ENCODE measurements around the gene MTHFD2L. TPM values are rescaled to one million over a fixed set of nuclear protein-coding genes. Genes with fewer than 3 reads are reported as not detected.

MTHFD2L gene
- total and polyA plus RNA-seq, 9 donors = 5.8 to 19.3 (median 13.5) TPM

- WGBS, 3 donors = 75 to 83% (median 76%) methylated on average over 6 of the region's 6 CpGs
- intact Hi-C loops (cut with DNase I) = no loop called here
- no peaks in the 10 kb centered on the region for H3K27me3 ChIP-seq
- H3K4me1 ChIP-seq (ENCODE audit: insufficient read depth) = no peaks in the 10 kb centered on the region
- H3K9me3 ChIP-seq = no peaks in the 10 kb centered on the region
- no peak for DNase-seq
- H3K4me3 ChIP-seq = no peak overlapping the region
- TF ChIP-seq CTCF (IDR thresholded peaks at IDR 0.05) = no peak
- TF ChIP-seq POLR2A (IDR thresholded peaks at IDR 0.05) = no peak
- no peak for TF ChIP-seq EP300 (IDR thresholded peaks at IDR 0.05)
- H3K27ac ChIP-seq = no peak overlapping the region
- no peaks in the 10 kb centered on the region for H3K36me3 ChIP-seq
These were observed 161.6 kb downstream of the MTHFD2L start for GRCh38 chr4:74319470-74319869.

DNA sequence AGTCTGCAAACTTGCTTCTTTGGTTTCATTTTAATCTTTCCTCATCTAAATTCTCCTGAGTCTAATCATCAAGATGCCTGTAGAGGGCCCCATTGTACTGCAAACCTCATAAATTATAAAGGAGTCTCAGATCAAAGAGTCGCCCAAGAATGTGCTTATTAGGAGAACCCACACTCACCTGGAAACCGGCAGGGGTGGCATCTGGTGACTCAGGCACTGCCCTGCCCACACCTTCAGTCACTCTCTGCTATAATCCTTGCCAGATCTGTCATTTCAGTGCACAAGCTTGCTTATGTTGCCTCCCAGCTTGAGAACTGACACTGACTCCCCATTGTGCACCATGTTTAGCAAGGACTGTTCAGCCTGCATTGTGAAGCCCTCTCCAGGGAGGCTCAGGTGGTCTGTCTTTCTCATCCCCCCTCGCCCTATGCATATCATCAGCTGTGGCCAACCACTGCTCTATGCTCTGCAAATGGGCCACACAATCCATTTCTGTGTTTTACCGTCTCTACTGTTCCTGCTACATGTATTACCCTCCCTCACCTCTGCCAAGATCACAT is 162.7 kb downstream of the MTHFD2L start:
- DNase-seq = no peak
- intact Hi-C loops (cut with DNase I) = no loop called here
- TF ChIP-seq EP300 (IDR thresholded peaks at IDR 0.05) = no peak
- TF ChIP-seq POLR2A (IDR thresholded peaks at IDR 0.05) = no peak
- TF ChIP-seq CTCF (IDR thresholded peaks at IDR 0.05) = no peak
- 45 to 47% (median 47%) methylated on average over 4 of the region's 4 CpGs for WGBS, 3 donors
- H3K27ac ChIP-seq = no peak overlapping the region
- no peaks in the 10 kb centered on the region for H3K36me3 ChIP-seq
- no peak overlapping the region for H3K4me3 ChIP-seq
- no peaks in the 10 kb centered on the region for H3K9me3 ChIP-seq
- no peaks in the 10 kb centered on the region for H3K4me1 ChIP-seq (ENCODE audit: insufficient read depth)
- H3K27me3 ChIP-seq = no peaks in the 10 kb centered on the region

DNA sequence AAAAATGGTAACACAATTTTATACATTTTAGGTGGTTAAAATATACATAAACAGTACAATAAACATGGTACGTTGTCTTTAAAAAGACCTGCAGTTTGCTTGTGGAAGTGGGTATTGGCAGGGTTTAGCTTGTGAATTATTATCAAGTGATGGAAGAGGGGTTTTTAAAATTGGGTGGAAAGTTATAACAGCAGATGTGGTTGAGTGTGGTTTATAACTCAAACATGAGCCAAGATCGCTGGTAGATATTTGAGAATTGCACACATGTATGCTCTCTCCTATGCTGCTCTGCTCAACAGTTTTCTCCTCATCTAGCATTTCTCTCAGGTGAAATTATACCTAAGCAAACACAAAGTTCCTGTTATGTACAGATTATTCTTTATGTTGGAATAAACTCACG is 164.4 kb downstream of the MTHFD2L start:
- Histone ChIP-seq H3K9me3 (no peaks in the 10 kb centered on the region), H3K36me3 (no peaks in the 10 kb centered on the region), H3K27me3 (no peaks in the 10 kb centered on the region), H3K4me1 (ENCODE audit: insufficient read depth) (no peaks in the 10 kb centered on the region), H3K27ac (no peak overlapping the region), H3K4me3 (no peak overlapping the region)
- TF ChIP-seq POLR2A (IDR thresholded peaks at IDR 0.05) = no peak
- TF ChIP-seq CTCF (IDR thresholded peaks at IDR 0.05) = no peak
- no peak for TF ChIP-seq EP300 (IDR thresholded peaks at IDR 0.05)
- no peak for DNase-seq
- intact Hi-C loops (cut with DNase I) = no loop called here
- 87 to 89% (median 89%) methylated on average over 3 of the region's 3 CpGs for WGBS, 3 donors

- intact Hi-C loops (cut with DNase I) = no loop called here
- TF ChIP-seq POLR2A (IDR thresholded peaks at IDR 0.05) = no peak
- no peak for TF ChIP-seq EP300 (IDR thresholded peaks at IDR 0.05)
- no peak for TF ChIP-seq CTCF (IDR thresholded peaks at IDR 0.05)
- H3K9me3 ChIP-seq = no peaks in the 10 kb centered on the region
- H3K27me3 ChIP-seq = no peaks in the 10 kb centered on the region
- no peaks in the 10 kb centered on the region for H3K4me1 ChIP-seq (ENCODE audit: insufficient read depth)
- no peak overlapping the region for H3K27ac ChIP-seq
- no peak overlapping the region for H3K4me3 ChIP-seq
- no peak for DNase-seq
- WGBS, 3 donors = 85 to 90% (median 88%) methylated on average over 4 of the region's 4 CpGs
- no peaks in the 10 kb centered on the region for H3K36me3 ChIP-seq
These were observed 165.7 kb downstream of the MTHFD2L start for GRCh38 chr4:74323663-74324062.
